Peyer's patch (tissue), 4 donors: ENCODE results near the gene ZMIZ1. TPM values are rescaled to one million over a fixed set of nuclear protein-coding genes. Genes with fewer than 3 reads are reported as not detected.

ENCODE experiments used
- DNase-seq, 3 donors: peaks; one replicate each; pipeline ENCODE4 v3.0.0-alpha.2; 2017 to 2019
- H3K27ac ChIP-seq, 4 donors: fragments of 200-600 bp; sonication (generic); one replicate each; pipeline ENCODE4 v1.5.1; 2016 to 2019
- H3K27me3 ChIP-seq, 2 donors: fragments of 200-600 bp; sonication (generic); one replicate each; pipeline ENCODE4 v1.5.1; 2019
- H3K36me3 ChIP-seq, 3 donors: fragments of 200-600 bp; sonication (generic); one replicate each; pipeline ENCODE4 v1.5.1; 2016 to 2019
- H3K4me1 ChIP-seq, 4 donors: fragments of 200-600 bp; sonication (generic); one replicate each; pipeline ENCODE4 v1.5.1; 2016 to 2019
- H3K4me3 ChIP-seq, 4 donors: fragments of 200-600 bp; sonication (generic); 1 replicate in 3 of 4; 2 replicates in 1 of 4; pipeline ENCODE4 v1.5.1; 2016 to 2019; ENCODE audit warnings: mild to moderate bottlenecking in 1 of 4
- H3K9me3 ChIP-seq, 4 donors: fragments of 200-600 bp; sonication (generic); one replicate each; pipeline ENCODE4 v1.5.1; 2016 to 2019; ENCODE audit warnings: mild to moderate bottlenecking in 1 of 4
- CTCF ChIP-seq, 6 experiments: fragments of 450-650 bp in 4 of 6; fragments of 200-600 bp in 2 of 6; sonication (generic) in 1 of 6; IDR thresholded peaks; one replicate each; pipeline ENCODE4 v1.5.1; 2017 to 2019; ENCODE audit warnings: antibody characterized with exemption in 6 of 6, mild to moderate bottlenecking in 3 of 6, moderate library complexity in 1 of 6
- POLR2A ChIP-seq, 2 donors: fragments of 450-650 bp; IDR thresholded peaks; one replicate each; pipeline ENCODE4 v1.5.1; 2017; ENCODE audit warnings: antibody characterized with exemption in 2 of 2, mild to moderate bottlenecking in 2 of 2, moderate library complexity in 2 of 2
- total RNA-seq, 4 donors: library from RNA; depleted of rRNA; stranded (reverse); fragments of >200 nt; gene quantifications; one replicate each; pipeline ENCODE4 v1.1.0, GENCODE V29; 2016

The ZMIZ1 gene
- total RNA-seq, 4 donors from 2014 or later = 40.4 to 86.7 (median 73.2) TPM

- no peaks in the 10 kb centered on the region for H3K36me3 ChIP-seq
- no peak overlapping the region for H3K27ac ChIP-seq
- DNase-seq = peak in 1 of 3 donors; percentile 45
Observed at GRCh38 chr10:79065091-79065551, 3.6 kb upstream of the ZMIZ1 start.

GRCh38 chr10:79065853-79066252 lies 2.9 kb upstream of the ZMIZ1 start:
- no peak for TF ChIP-seq POLR2A (IDR thresholded peaks at IDR 0.05)
- TF ChIP-seq CTCF (IDR thresholded peaks at IDR 0.05) = no peak
- Histone ChIP-seq H3K27me3 (no peaks in the 10 kb centered on the region), H3K27ac (no peak overlapping the region), H3K9me3 (no peaks in the 10 kb centered on the region), H3K4me1 (peaks cover 0 to 34% (median 8%) of the 10 kb centered on the region in 4 donors), H3K4me3 (no peak overlapping the region), H3K36me3 (no peaks in the 10 kb centered on the region)
- DNase-seq = no peak

More at GRCh38 chr10:79065091-79065551, 3.6 kb upstream of the ZMIZ1 start:
- TF ChIP-seq POLR2A (IDR thresholded peaks at IDR 0.05) = no peak
- TF ChIP-seq CTCF (IDR thresholded peaks at IDR 0.05) = no peak
- H3K27me3 ChIP-seq = no peaks in the 10 kb centered on the region
- no peaks in the 10 kb centered on the region for H3K9me3 ChIP-seq
- no peak overlapping the region for H3K4me3 ChIP-seq
- H3K4me1 ChIP-seq = peaks cover under 1 to 37% (median 5%) of the 10 kb centered on the region in 4 donors

GRCh38 chr10:79066411-79067240 lies 2.1 kb upstream of the ZMIZ1 start:
- peak overlapping the region; percentile 76 to 98 (median 83) for H3K4me3 ChIP-seq
- peaks cover 0 to 36% (median 9%) of the 10 kb centered on the region in 4 donors for H3K4me1 ChIP-seq
- H3K36me3 ChIP-seq = no peaks in the 10 kb centered on the region
- H3K27ac ChIP-seq = peak overlapping the region; percentile 59 to 100 (median 90)
- no peaks in the 10 kb centered on the region for H3K27me3 ChIP-seq
- TF ChIP-seq CTCF (IDR thresholded peaks at IDR 0.05) (peak in 3 of 6 experiments; percentile 14 to 40 (median 31)), POLR2A (IDR thresholded peaks at IDR 0.05) (no peak)
- no peaks in the 10 kb centered on the region for H3K9me3 ChIP-seq
- no peak for DNase-seq

- Histone ChIP-seq H3K9me3 (no peaks in the 10 kb centered on the region), H3K27ac (peak overlapping the region; percentile 59 to 100 (median 90)), H3K36me3 (no peaks in the 10 kb centered on the region), H3K4me3 (peak overlapping the region; percentile 76 to 98 (median 83)), H3K27me3 (no peaks in the 10 kb centered on the region), H3K4me1 (peaks cover 3 to 45% (median 10%) of the 10 kb centered on the region in 4 donors)
- DNase-seq = peak; percentile 77 to 94 (median 93)
- peak in 1 of 6 experiments; percentile 28 for TF ChIP-seq CTCF (IDR thresholded peaks at IDR 0.05)
- TF ChIP-seq POLR2A (IDR thresholded peaks at IDR 0.05) = peak in 1 of 2 donors; percentile 65
Observed at GRCh38 chr10:79067241-79068202, 1.2 kb upstream of the ZMIZ1 start.

- Histone ChIP-seq H3K4me1 (peaks cover 3 to 48% (median 13%) of the 10 kb centered on the region in 4 donors), H3K27ac (peak overlapping the region; percentile 59 to 100 (median 90)), H3K36me3 (no peaks in the 10 kb centered on the region), H3K4me3 (peak overlapping the region; percentile 76 to 98 (median 83)), H3K27me3 (no peaks in the 10 kb centered on the region), H3K9me3 (no peaks in the 10 kb centered on the region)
- TF ChIP-seq CTCF (IDR thresholded peaks at IDR 0.05) (no peak), POLR2A (IDR thresholded peaks at IDR 0.05) (no peak)
- DNase-seq = peak in 1 of 3 donors; percentile 66
Observed at GRCh38 chr10:79068203-79068561, 584 bp upstream of the ZMIZ1 start.
